ENCODE results near the gene ATP13A5.

GRCh38 chr3:193305356-193305755, 73.2 kb downstream of the ATP13A5 start:
- no peak for TF ChIP-seq CTCF (IDR thresholded peaks at IDR 0.05; ENCODE audit: insufficient read depth, low read depth, low read length)
- TF ChIP-seq EZH2 (IDR thresholded peaks at IDR 0.05; ENCODE audit: insufficient read depth, low read length), result no peak

Measured in astrocyte (in vitro differentiated cells and primary cell).